SHP77 (cell line): ENCODE measurements around the gene FAM210B.
"Not testable (repeated sequence)": the region's sequence is repeated elsewhere in the genome, so short reads cannot be mapped to it uniquely, and the experiment has no call there.

Experiments used
- DNase-seq, 2 experiments: peaks; one replicate each; lab custom pipeline; 2025; lab: John Stamatoyannopoulos, UW

The FAM210B gene

DNA sequence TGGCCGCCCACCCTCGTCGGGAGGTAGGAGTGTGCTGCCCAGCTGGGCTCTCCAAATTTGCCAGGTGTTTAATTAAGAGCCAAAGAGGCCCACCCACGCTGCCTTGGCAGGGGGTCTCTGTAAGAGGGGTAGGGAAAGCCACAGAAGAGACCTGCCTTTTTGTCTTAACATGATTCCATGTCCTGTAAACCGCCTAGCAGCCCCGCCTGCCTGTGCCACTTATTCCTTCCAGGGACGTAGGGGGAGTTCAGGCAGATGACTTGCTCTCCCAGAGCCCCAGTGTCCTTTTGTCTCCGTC is 2.1 kb downstream of the FAM210B start:
- DNase-seq: no peak

DNA sequence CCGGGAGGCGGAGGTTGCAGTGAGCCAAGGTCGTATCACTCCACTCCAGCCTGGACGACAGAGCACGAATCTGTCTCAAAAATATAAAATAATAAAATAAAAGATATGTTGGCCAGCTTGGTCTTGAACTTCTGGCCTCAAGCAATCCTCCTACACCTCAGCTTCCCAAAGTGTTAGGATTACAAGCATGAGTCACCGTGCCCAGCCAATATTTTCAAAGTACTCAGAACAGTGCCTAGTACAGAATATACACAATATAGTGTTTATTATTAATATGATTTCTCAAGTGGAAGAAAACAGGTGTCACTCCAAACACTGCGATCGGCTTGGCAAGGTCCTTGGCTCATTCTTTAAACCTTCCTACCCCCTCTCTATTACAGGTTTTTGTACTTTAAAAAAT is 3.1 kb downstream of the FAM210B start:
- DNase-seq: no peak

DNA sequence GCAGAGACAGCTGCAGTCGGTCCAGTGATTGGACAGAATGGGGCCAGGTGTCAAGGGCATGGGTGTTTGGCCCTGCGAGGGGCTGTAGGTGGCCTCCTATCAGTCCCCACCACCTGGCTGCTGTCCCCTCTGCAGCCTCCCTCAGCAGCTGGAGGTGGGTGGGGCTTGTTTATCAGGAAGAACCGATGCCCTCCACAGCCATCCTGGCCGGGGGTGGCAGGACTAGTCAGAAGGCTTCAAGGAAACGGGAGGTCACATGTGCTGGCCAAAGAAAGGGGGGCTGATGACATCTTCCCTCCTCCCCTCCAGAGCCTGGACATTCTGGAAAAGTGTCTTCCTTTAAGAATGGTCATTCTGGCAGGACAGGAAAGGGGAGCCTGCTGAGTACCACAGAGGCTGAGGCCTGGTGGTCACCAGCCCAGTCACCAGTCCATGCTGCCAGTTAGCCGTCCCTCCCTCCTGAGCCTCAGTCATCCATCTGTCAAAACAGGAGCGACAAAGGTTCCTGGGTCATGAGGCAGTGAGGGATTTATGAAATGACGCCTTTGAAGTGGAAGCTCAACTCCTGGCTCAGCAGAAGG is 4.1 kb downstream of the FAM210B start:
- DNase-seq: peak in 1 of 2 experiments; percentile 25

DNA sequence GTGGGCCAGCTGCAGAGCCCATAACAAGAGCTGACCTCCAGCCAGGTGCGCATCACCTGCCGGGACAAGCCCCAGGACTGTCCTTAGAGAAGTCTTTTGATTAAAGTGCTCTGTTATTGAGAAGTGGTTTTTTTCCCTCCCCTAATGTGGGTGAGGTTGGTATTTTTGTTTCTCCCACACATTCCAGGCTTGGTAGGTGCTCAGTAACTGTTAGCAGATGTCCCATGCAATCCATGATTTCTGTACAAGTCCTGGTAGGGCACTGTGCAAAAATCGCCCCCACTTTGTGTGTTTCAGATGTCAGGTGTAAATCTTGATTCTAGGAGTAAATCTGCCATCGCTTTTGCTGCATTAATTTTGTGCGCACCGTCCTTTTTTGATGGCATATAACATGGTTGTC is 4.7 kb downstream of the FAM210B start:
- no peak for DNase-seq

DNA sequence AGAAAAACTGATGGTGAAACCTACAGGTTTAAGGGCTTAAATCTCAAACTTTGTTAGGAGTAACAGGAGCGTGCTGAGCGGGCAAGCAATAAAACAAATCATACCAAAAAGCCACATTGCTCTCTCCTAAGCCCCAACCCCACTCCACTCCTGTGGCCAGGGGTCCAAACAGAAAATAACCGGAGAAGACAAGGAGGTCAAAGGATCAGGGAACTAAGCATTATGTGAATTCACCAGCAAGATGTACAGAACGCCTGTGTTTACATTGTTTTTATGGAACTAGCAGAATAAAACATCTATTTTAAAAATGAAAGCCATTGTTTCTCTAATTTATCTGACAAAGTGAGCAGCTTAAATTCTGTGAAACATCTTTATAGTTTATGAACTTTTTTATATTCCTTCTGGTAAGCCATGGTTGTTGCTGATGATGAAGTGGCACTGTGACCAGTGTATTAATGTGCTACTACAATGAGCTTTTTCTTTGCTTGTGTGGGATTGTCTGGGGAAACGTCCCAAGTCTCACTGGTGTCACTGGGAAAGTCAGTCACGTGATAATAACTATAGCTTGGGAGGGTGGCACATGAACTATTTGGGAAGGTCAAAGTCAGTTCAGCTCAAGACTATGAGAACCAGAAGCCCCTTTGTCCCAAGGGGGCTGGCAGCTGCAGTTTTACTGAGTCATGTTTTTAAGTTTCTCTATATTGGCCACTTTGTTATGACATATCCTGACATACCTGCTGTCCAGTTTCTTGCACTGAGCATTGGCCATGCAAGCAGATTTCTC is 9.8 kb downstream of the FAM210B start:
- DNase-seq: no peak

DNA sequence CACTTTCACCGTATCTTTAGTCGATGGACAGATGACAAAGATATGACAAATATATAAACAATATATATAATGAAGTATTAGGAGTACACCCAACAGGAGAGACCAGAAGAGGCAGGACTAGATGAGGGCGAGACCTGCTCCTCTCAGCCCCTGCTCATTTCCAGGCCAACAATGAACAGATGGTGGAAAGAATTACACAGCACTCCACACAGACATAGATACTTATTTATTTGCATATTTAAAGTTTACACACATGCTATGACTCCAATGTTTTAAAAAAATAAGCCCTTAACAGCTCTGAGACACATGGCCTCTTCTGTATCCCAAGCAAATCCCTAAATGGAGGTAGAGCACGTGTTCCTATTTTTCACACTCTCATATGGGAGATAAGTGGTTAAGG is 10.4 kb downstream of the FAM210B start:
- no peak for DNase-seq

DNA sequence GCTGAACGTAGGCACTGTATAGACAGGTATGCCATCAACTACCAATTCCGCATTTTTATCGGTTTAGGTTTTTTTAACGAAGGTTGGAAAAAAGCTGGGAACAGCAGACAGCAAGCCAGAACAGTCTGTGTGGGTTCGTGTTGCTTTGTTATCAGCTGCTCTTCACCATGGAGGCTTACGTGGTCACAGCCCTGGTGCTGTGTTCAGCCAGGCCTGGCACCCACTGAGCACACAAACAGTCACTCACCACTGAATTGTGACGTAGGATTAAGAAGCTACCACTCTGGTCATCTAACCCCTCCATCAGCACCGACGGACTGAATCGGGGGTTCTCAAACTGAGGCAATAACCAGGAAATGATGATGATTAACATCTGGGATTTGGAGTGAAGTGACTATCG is 13.2 kb downstream of the FAM210B start:
- DNase-seq: no peak

DNA sequence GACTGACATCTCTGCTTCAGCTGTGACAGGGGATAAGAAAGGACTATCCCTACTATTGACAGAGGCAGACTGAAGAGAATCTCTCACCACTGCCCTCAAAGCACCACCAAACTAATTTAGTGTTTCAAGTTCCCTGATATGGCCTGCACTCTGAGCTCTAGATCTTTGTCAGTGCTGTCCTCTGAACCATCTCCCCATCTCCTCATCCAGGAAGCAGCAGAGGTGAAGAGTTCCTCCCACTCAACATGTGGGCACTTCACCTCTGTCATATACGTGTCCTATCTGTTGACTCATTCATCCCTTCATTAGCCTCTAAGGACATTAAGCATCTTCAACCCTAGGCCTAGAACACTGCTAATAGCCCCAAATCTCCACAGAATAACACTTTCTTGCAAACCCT is 14.1 kb downstream of the FAM210B start:
- no peak for DNase-seq

DNA sequence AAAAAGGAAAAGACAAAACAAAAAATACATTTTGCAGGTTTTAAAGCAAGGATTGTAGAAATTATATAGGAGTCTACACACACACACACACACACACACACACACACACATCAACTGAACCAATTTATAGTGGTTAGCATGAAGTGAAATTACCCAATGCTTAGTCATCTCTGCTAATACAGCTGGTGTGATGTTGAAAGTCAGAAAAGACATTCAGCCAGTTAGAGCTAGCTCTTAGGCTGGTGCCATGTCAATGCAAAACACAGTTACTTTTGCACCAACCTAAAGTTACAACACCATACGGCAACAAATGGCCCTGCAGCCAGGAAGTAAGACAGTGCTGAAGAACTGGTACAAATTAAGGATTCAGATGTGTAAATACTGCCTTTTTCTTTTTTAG is 15.2 kb downstream of the FAM210B start:
- no peak for DNase-seq

DNA sequence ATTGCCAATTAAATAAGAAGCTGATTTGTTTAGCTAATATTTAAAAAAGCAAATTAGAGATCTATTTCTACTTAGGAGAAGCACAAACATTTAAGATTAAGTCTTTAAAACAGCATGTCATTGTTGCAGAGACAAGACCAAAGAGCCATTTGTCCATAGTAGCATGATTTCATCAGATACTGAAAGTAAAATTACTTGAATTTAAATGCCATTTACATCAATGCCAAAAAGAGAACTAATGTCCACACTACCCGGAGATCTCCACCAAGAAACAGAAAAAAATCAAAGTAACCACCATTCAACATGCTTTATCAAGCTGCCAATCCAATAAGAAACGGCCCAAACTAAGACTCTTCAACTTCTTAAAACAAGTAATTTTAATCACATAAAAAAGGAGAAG is 17.6 kb downstream of the FAM210B start:
- no peak for DNase-seq

DNA sequence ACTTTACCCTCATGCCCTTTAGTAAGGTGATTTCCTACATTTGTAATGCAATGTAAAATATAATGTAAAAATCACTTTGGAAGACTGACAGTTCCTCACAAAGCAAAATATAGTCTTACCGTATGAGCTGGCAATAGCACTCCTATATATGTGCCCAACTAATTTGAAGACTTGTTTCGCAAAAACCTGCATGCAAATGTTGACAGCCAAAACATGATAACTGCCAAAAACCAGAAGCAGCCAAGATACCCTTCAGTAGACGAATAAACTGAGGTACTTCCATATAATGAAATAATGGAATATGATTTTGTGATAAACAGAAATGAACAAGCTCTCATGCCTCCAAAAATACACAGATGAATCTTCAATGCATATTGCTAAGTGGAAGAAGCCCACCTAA is 19.6 kb downstream of the FAM210B start:
- no peak for DNase-seq

DNA sequence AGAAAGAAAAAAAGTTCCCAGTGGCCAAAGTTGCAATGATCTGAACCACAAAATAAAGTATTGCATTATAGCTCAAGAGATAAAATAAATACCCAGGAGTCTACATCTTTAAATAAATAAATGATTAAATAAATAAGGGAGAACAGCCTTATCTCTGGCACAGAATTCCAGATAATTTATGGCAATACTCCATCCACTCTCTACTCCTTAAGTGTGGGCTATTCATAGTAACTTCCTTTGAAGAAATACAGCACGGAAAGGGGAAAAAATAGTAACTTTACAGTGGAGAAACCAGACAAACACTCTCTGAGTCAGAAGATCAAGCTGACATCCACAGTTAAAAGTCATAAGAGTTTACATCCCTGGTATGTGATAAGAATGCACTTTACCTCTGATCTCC is 21.6 kb downstream of the FAM210B start:
- no peak for DNase-seq

DNA sequence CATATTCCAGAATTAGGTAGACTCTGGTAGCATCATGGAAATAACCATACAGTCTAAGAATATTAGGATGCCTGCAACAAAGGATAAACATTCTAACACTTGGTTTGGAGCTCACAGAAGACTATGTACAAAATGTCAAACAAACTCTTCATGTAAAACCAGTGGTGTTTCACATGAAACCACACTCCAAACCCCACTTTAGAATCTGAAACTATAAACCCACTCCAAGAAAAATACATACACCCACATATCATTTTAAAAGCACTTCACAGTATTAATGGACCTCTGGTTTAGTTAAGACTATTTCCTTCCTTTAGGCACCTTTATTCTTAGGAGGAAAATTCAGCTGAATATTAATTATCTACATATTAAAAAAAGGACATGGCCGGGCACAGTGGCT is 22.7 kb downstream of the FAM210B start:
- no peak for DNase-seq

DNA sequence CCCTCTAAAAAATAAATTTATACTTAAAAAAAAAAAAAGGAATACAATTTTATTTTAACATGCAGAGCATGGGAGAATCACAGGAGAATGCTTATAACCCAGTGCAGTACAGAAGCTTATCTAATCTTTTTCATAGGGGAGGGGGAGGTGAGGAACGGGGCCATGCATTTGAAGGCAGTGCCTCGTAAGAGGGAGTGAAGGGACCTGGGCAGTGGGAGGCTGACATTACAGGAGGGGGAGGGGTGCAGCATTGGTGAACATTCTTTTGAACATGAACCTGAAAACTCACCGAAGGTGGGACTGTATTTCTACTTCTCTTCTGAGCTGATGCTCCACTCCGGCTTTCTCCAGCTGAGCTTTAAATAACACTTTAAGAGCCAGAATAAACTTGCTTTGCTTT is 23.9 kb downstream of the FAM210B start:
- no peak for DNase-seq

DNA sequence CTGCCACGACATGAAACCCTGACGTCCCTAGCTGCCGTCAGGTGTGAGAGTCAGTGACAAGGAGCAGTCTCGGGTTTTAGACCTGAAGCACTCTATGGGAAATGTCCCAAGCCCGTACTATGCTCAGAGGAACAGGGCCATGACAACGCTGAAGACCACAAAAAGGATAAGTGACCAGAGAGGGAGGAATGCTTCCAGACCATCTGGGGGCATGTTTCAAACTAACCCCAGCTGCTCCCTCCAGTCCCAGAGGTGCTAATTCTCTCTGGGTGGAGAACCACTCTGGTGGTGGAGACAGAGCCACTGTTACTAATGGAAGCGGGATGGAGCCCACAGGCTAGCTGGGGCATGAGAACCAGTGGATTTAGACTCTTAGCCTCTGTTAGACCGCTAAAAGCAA is 24.6 kb downstream of the FAM210B start:
- DNase-seq: no peak

DNA sequence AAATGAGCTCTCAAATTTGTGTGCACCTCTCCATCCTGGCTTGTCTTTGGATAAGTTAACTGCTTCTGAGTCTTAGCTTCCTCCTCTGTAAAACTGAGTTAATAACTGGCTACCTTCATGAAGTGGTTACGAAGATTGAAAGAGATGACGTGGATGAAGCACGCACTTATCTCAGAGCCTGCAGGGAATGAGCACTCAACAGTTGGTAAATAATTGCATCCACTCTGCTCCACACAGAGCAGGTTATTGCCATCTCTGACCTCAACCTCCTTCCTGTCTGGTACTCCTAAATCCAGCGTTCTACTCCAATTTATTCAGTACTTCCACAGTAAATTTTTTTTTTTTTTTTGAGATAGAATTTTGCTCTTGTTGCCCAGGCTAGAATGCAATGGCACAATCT is 26.4 kb downstream of the FAM210B start:
- DNase-seq: no peak

DNA sequence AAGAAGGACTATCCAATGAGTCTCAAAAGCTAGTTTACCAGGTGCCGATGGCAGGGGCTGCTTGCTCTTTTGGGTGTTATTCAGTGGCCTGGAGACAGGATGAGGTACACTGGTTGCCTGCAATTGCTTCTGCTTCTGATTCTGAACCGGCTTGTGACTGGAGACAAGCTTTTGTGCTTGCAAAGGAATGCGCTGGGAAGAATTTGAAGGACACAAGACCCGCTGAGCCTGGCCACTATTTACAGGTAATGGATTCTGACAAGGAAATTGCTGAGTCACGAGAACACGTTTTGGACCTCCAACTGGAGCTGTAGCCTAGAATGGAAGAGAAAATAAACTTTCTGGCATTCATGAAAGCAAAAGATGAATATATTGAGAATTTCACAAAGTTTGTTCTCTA is 27.4 kb downstream of the FAM210B start:
- no peak for DNase-seq

DNA sequence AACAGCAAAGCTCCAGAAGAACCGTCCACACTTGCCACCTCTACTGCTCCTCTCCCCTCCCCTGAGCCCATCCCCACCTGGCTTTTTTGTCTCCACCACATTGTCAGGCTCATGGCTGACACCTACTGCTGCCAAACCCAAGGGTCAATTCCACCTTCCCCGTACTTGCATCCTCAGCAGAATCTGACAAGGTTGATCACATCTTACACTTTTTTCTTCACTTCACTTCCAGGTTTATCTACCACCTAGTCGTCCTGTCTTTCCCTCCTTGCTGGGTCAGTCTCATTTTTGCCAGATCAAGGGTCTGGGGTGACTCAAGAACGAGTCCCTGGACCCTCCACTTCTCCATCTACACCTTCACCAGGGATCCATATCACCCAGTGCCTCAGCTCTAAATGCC is 30.1 kb downstream of the FAM210B start:
- no peak for DNase-seq

DNA sequence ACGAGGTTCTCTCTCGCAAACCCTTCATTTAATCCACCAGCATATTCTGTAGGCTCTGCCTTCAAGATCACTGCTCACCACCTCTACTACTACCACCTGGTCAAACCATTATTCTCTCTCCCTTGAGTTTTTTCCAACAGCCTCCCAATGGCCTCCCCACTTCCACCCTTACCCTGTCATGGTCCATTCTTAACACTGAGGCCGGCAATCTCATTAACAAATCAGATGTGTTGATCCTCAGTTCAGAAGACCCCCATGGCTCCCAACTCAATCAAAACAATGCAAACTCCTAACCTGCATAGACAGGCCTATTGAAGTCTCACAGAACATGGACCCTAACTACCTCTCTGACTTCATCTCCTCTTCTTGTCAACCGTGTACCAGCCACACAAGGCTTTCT is 31.0 kb downstream of the FAM210B start:
- no peak for DNase-seq

DNA sequence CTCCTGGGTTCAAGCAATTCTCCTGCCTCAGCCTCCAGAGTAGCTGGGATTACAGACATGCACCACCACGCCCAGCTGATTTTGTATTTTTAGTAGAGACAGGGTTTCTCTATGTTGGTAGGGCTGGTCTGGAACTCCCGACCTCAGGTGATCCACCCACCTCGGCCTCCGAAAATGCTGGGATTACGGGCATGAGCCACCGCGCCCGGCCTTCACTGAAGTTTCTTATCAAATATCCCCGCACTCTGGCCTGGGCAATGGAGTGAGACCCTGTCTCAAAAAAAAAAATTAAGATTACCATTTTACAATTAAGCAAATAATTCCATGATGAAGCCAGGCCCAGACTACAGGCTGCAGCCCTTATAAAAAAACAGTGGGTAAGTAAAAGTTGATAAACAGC is 31.6 kb downstream of the FAM210B start:
- not testable (repeated sequence) for DNase-seq

DNA sequence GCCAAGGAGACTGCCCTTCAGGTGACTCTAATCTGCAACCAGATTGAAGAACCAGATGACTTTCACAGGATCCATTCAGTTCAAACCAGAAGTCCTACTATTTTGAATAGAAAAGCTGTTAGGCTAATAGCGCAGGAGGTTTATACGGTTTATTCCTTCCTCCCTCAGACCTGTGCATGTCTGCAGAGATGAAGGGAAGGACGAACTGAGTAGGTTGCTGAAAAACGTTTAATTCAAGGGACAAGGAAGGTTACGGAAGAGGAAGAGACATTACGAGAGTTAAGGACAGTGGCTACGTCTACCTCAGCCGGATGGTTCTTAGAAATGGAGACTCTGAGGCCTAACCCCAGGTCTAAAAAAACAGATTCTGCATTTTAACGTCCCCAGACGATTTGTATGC is 32.3 kb downstream of the FAM210B start:
- no peak for DNase-seq

DNA sequence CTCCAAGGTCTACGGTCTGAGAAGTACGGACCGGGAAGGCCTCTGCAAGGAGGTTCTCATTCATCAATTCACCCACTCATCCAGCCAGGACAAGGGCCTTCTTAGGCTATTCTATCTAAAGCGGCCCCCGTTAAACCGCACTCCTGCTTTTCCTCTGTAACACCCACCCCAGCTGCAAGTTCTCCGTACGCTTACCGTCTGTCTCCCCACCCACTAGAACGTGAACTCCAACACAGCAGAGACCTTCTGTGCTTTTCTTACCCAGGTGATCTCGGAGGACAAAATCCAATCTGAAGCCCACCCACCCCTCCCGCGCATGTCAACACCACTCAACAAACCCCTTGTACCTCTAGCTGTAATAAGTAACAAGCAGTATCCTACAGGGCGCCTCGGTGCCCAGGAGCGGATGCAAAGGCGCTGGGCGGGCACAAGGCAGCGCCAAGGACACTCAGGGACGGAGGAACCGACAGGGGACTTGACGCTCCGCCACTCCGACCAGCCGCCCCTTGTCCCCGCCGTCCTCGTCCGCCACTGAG is 32.9 kb downstream of the FAM210B start:
- DNase-seq: no peak

DNA sequence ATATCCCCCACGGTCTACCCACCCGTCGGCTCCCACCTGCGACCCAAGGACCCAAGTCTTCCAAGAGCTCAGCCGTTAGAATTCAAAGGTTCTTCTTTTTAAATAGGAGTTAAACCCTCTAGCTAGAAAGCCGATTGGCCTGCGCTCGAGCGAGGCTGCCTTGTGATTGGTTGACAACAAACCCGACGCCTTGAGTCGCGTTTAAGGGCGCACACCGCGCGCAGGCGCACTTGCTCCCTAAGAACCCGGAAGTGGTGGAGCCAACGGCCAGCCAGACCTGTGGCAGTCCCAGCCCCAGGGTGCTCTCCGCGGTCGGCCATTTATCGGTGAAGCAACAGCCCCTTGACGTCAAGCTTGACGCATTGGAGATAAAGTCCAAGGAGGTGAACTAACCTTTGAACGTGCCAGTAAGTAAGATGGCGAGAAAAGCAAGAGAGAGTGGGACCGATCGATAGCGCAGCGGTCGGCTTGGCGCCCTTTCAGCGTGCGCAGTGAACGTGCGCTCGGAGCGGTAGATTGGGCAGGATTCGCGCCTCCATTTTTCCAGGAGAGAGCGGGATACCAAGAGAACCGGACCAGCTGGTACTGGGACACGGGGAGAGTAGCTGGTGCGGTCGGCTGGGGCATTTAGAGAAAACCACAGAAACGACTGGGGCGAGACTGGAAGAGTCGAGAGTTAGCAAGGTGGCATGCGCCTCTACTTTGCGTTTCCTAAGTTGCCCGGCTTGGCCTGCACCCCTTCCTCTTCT is 33.5 kb downstream of the FAM210B start, which contains the start of the genes AURKA and CSTF1:
AURKA (minus strand) TSS at position 84 of the 749 bp plus-strand sequence. CDS start 4,018 bp downstream, outside the sequence.
CSTF1 (plus strand) TSS at position 514 of the 749 bp plus-strand sequence. CDS start 2,908 bp downstream, outside the sequence.
- DNase-seq: peak; percentile 100
